Natural killer cell treated with Interleukin-12 subunit alpha and Interleukin-12 subunit beta and Interleukin-15 and Interleukin-18, amount 100 ng/mL, for 72 hours (primary cell): ENCODE measurements around the gene C1QTNF6. TPM values are rescaled to one million over a fixed set of nuclear protein-coding genes. Genes with fewer than 3 reads are reported as not detected.
A peak's percentile ranks its signal among the peaks of the same experiment; 100 is the strongest.

Experiments
- ATAC-seq, 2 donors: fragments of 150-1000 bp; cut with Tn5 transposase in 1 of 2; sonication (Bioruptor Pico), chemical (Tn5 transposase) in 1 of 2; 2 replicates each; pipeline ENCODE4 v1.10.0; 2021
- DNase-seq: peaks from one replicate; pipeline ENCODE4 v3.0.0; 2022; ENCODE audit warnings: low spot score
- H3K27ac Mint-ChIP-seq, 2 donors: 1 replicate in 1 of 2; 2 replicates in 1 of 2; pipeline ENCODE4 v1.8.0; 2022; ENCODE audit warnings: mixed read lengths in 2 of 2, mild to moderate bottlenecking in 1 of 2, moderate library complexity in 1 of 2
- H3K27me3 Mint-ChIP-seq, 2 donors: 1 replicate in 1 of 2; 2 replicates in 1 of 2; pipeline ENCODE4 v1.8.0; 2022; ENCODE audit warnings: mixed read lengths in 2 of 2
- H3K36me3 Mint-ChIP-seq: one replicate; pipeline ENCODE4 v1.8.0; 2022; ENCODE audit warnings: mixed read lengths
- H3K4me1 Mint-ChIP-seq, 2 donors: 1 replicate in 1 of 2; 2 replicates in 1 of 2; pipeline ENCODE4 v1.8.0; 2022; ENCODE audit warnings: low read depth in 2 of 2, mixed read lengths in 2 of 2, mild to moderate bottlenecking in 1 of 2
- H3K4me3 Mint-ChIP-seq: one replicate; pipeline ENCODE4 v1.8.0; 2022; ENCODE audit warnings: mixed read lengths
- H3K9me3 Mint-ChIP-seq: 2 replicates; pipeline ENCODE4 v1.8.0; 2022; ENCODE audit warnings: mixed read lengths
- total RNA-seq, 2 donors: library from RNA; stranded (reverse); gene quantifications; one replicate each; pipeline ENCODE4 v1.2.3, GENCODE V29; 2022

C1QTNF6 gene
- total RNA-seq, 2 donors from 2014 or later = 1.3 to 3.9 TPM

GRCh38 chr22:37229012-37229804, 41.2 kb upstream of the C1QTNF6 start:
- Mint-ChIP-seq H3K9me3 (no peaks in the 10 kb centered on the region), H3K4me3 (peak overlapping the region; percentile 84), H3K36me3 (peaks cover 20% of the 10 kb centered on the region), H3K27me3 (no peaks in the 10 kb centered on the region), H3K27ac (peak overlapping the region; percentile 99 to 100), H3K4me1 (peaks cover 78 to 81% of the 10 kb centered on the region in 2 donors)
- ATAC-seq (peak; percentile 69 to 70), DNase-seq (peak; percentile 79)

GRCh38 chr22:37228106-37229011, 40.3 kb upstream of the C1QTNF6 start:
- Mint-ChIP-seq H3K4me3 (peak overlapping the region; percentile 84), H3K4me1 (peaks cover 82 to 84% of the 10 kb centered on the region in 2 donors), H3K27ac (peak overlapping the region; percentile 99 to 100), H3K9me3 (no peaks in the 10 kb centered on the region), H3K36me3 (peaks cover 28% of the 10 kb centered on the region), H3K27me3 (no peaks in the 10 kb centered on the region)
- DNase-seq (peak; percentile 71), ATAC-seq (no peak)

- Mint-ChIP-seq H3K36me3 (peaks cover 30% of the 10 kb centered on the region), H3K4me1 (peaks cover 83 to 87% of the 10 kb centered on the region in 2 donors), H3K4me3 (no peak overlapping the region), H3K27ac (peak overlapping the region; percentile 81 to 93), H3K27me3 (no peaks in the 10 kb centered on the region), H3K9me3 (peaks cover 1% of the 10 kb centered on the region)
- DNase-seq = no peak
- no peak for ATAC-seq
These were observed 38.5 kb upstream of the C1QTNF6 start for GRCh38 chr22:37226514-37226913.

GRCh38 chr22:37226087-37226486, 38.0 kb upstream of the C1QTNF6 start:
- Mint-ChIP-seq H3K27me3 (no peaks in the 10 kb centered on the region), H3K36me3 (peaks cover 30% of the 10 kb centered on the region), H3K4me3 (peak overlapping the region; percentile 49), H3K27ac (peak overlapping the region; percentile 81 to 93), H3K9me3 (peaks cover 4% of the 10 kb centered on the region), H3K4me1 (peaks cover 83 to 87% of the 10 kb centered on the region in 2 donors)
- DNase-seq (no peak), ATAC-seq (no peak)

GRCh38 chr22:37225481-37225880, 37.4 kb upstream of the C1QTNF6 start:
- Mint-ChIP-seq H3K9me3 (peaks cover 8% of the 10 kb centered on the region), H3K4me1 (peaks cover 83 to 87% of the 10 kb centered on the region in 2 donors), H3K27me3 (no peaks in the 10 kb centered on the region), H3K4me3 (no peak overlapping the region), H3K27ac (peak overlapping the region; percentile 81 to 93), H3K36me3 (peaks cover 30% of the 10 kb centered on the region)
- ATAC-seq (no peak), DNase-seq (no peak)

GRCh38 chr22:37224757-37225420, 36.8 kb upstream of the C1QTNF6 start:
- Mint-ChIP-seq H3K27me3 (no peaks in the 10 kb centered on the region), H3K27ac (peak overlapping the region; percentile 81 to 93), H3K9me3 (peaks cover 8% of the 10 kb centered on the region), H3K4me3 (peak overlapping the region; percentile 67), H3K4me1 (peaks cover 82 to 86% of the 10 kb centered on the region in 2 donors), H3K36me3 (peaks cover 29% of the 10 kb centered on the region)
- ATAC-seq (no peak), DNase-seq (no peak)

GRCh38 chr22:37223965-37224551, 36.0 kb upstream of the C1QTNF6 start:
- DNase-seq = no peak
- Mint-ChIP-seq H3K27me3 (no peaks in the 10 kb centered on the region), H3K27ac (peak overlapping the region; percentile 81 to 93)

GRCh38 chr22:37222440-37222971, 34.5 kb upstream of the C1QTNF6 start:
- Mint-ChIP-seq H3K4me3 (peak overlapping the region; percentile 67), H3K27ac (peak overlapping the region; percentile 81 to 93), H3K36me3 (peaks cover 29% of the 10 kb centered on the region), H3K27me3 (no peaks in the 10 kb centered on the region), H3K9me3 (peaks cover 8% of the 10 kb centered on the region), H3K4me1 (peaks cover 77 to 85% of the 10 kb centered on the region in 2 donors)
- DNase-seq = no peak
- ATAC-seq = peak; percentile 81 to 84

More at GRCh38 chr22:37223965-37224551, 36.0 kb upstream of the C1QTNF6 start:
- H3K4me3 Mint-ChIP-seq = peak overlapping the region; percentile 67
- no peak for ATAC-seq
- H3K36me3 Mint-ChIP-seq = peaks cover 29% of the 10 kb centered on the region
- peaks cover 82 to 86% of the 10 kb centered on the region in 2 donors for H3K4me1 Mint-ChIP-seq
- H3K9me3 Mint-ChIP-seq = peaks cover 8% of the 10 kb centered on the region

- DNase-seq (no peak), ATAC-seq (no peak)
- no peaks in the 10 kb centered on the region for H3K27me3 Mint-ChIP-seq
- H3K4me3 Mint-ChIP-seq = peak overlapping the region; percentile 67
- peaks cover 29% of the 10 kb centered on the region for H3K36me3 Mint-ChIP-seq
- peaks cover 8% of the 10 kb centered on the region for H3K9me3 Mint-ChIP-seq
- peak overlapping the region; percentile 81 to 93 for H3K27ac Mint-ChIP-seq
- H3K4me1 Mint-ChIP-seq = peaks cover 77 to 85% of the 10 kb centered on the region in 2 donors
These were observed 33.6 kb upstream of the C1QTNF6 start for GRCh38 chr22:37221424-37222333.

- Mint-ChIP-seq H3K27ac (peak overlapping the region; percentile 81 to 93), H3K4me1 (peaks cover 71 to 74% of the 10 kb centered on the region in 2 donors), H3K27me3 (no peaks in the 10 kb centered on the region), H3K9me3 (peaks cover 8% of the 10 kb centered on the region), H3K4me3 (peak overlapping the region; percentile 48), H3K36me3 (peaks cover 24% of the 10 kb centered on the region)
- DNase-seq (no peak), ATAC-seq (no peak)
These were observed 32.5 kb upstream of the C1QTNF6 start for GRCh38 chr22:37220543-37220981.

GRCh38 chr22:37219533-37219932, 31.5 kb upstream of the C1QTNF6 start:
- no peak for ATAC-seq
- Mint-ChIP-seq H3K27me3 (no peaks in the 10 kb centered on the region), H3K27ac (peak overlapping the region; percentile 81 to 93), H3K4me1 (peaks cover 61 to 64% of the 10 kb centered on the region in 2 donors), H3K9me3 (peaks cover 8% of the 10 kb centered on the region), H3K36me3 (peaks cover 16% of the 10 kb centered on the region), H3K4me3 (peak overlapping the region; percentile 27)
- DNase-seq = no peak
